GM18907 (cell line): ENCODE data around the gene CLSTN2.

Experiments
- ATAC-seq: cut with Tn5 transposase; IDR thresholded peaks from one replicate; pipeline ENCODE4 v1.9.1; 2021; ENCODE audit warnings: mild to moderate bottlenecking, moderate library complexity; ENCODE audit not compliant: unreplicated experiment

CLSTN2 gene

DNA sequence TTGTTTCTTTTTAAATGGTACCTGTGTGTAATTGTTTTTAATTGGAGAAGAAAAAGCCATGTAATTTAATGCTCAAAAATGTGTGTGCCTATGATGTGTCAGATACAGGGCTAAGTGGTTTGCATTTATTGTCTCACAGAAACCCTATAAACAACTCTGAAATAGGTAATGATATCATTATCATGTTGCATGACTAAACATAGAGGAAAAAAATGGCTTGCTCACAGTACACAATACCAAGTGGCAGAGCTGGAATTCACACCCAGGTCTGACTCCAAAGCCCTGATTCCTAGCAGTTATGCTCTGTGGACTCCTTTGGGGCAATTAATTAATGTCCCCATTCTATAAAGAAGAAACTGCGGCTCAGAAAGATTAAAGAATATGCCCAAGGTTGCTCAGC, 505.5 kb downstream of the CLSTN2 start:
- no peak for ATAC-seq

DNA sequence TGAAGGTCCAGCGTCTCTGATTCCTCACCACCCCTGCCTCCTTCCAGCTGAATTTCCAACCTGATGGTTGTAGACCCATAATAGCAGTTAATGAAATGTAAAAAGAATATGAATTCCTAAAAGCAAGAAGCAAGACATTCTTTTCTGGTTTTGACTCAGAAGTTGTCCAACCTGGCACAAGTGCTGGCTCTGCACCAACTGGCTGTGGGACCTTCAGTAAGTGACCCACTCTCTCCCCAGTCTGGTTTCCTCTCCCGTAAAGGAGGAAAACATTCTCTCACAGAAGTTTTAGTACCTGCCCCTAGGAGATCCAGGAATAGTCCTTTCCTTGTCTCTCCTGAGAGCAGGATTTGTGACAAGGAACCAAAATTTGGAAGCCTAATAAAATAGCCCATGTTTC, 506.0 kb downstream of the CLSTN2 start:
- no peak for ATAC-seq

DNA sequence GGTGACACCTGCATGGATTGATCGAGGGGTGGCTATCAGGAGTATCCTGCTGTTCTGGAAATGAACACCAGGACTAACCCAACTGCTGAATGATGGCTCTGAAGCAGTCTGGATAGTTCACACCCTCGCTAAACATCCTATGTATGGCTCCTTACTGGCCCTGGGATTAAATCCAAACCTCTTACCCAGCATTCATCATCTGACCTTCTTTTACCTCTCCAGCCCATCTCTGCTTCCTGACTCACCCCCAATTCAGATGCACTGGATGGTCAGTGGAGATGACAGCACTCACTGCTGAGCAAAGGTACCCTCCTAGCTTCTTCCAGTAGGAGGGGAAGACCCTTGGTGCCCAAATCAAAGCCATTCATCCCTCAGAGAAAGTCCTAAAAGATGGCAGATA, 507.6 kb downstream of the CLSTN2 start:
- no peak for ATAC-seq

DNA sequence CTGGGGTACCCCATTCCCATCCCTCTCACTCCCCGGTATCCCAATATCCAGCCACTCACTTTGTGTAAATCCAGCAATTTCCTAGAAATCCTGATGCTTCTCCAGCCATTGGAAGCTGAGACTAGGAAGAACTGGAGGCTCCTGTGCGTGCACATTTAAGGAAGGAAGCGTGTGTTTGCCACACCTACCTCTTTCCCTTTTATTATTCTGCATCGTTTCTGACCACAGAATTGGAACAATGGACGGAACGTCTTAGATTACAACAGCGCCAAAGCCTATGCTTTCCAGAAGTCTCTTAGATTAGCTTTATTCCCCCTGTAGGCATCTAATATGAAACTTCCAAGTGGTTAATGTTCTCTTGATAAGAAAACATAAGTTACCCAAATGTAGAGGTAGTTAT, 508.1 kb downstream of the CLSTN2 start:
- ATAC-seq = no peak

DNA sequence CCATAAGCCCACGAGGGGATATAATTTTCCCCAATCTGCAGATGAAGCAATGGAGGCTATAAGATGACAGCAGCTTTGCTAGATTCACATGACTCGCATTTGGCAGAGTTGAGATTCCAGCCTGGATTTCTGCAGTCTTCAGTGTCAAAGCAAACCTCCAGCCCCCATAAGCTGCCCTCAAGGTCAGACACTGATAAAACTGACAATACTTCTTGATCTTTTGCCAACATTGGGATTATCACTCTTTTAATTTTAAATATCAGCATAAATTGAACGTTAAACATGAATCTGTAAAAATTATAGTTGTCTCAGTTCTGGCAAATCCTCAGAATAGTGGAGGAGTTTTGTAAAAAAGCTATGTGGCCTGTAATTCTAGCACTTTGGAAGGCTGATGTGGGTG, 508.8 kb downstream of the CLSTN2 start:
- no peak for ATAC-seq

DNA sequence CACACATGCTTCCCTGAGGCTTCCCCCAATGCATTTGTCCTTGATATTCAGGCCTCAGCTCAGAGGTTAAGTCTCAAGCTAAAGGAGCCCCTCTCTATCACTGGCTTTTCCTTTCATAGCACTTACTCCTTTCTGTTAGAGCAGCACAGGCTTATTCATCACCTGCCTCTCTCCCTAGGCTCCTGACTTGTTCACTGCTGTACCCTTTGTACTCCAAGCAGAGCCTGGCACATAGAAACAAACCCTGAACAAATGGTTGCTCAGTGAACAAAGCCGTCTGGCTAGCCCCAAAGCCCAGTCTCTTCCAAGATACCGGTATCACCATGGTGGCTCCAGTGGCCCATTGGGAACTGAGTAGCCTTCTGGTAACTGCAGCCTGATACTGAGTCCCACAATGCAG, 511.7 kb downstream of the CLSTN2 start:
- ATAC-seq = no peak

DNA sequence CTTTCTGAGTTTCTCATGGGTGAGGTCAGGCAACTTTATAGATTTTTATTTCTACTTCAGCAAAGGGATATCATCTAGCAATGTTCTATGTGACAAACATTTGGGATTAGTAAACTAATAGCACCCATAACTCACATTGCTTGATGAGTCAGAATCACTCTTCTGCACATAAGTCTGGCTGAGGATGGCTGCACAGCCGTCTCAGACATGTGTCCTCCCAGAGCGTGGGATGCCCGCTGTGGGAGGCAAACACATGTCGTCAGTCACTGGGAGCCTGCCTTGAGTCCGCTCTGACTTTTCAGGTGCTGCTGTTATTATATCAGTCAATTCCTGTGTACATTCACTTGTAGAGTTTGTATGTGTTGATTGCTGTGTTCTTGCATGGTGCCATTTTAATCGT, 512.2 kb downstream of the CLSTN2 start:
- ATAC-seq = no peak

DNA sequence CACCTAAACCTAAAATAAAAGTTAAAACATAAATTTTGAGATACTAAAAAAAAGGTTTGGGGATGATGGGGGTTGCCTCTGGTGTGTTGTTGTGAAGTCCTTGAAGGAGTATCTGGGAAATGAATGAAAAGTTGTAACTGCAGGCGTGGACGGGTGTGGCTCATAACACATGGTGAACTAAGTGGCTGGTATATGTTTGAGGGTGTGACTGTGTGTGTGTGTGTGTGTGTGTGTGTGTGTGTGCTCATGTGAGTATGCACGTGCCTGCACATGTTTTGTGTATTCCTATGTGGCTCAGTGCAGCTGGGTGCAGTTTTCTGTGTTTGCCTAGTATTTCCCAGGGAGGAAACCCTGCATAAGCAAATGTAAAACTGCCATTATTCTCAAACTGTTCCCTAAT, 513.0 kb downstream of the CLSTN2 start:
- ATAC-seq = no peak

DNA sequence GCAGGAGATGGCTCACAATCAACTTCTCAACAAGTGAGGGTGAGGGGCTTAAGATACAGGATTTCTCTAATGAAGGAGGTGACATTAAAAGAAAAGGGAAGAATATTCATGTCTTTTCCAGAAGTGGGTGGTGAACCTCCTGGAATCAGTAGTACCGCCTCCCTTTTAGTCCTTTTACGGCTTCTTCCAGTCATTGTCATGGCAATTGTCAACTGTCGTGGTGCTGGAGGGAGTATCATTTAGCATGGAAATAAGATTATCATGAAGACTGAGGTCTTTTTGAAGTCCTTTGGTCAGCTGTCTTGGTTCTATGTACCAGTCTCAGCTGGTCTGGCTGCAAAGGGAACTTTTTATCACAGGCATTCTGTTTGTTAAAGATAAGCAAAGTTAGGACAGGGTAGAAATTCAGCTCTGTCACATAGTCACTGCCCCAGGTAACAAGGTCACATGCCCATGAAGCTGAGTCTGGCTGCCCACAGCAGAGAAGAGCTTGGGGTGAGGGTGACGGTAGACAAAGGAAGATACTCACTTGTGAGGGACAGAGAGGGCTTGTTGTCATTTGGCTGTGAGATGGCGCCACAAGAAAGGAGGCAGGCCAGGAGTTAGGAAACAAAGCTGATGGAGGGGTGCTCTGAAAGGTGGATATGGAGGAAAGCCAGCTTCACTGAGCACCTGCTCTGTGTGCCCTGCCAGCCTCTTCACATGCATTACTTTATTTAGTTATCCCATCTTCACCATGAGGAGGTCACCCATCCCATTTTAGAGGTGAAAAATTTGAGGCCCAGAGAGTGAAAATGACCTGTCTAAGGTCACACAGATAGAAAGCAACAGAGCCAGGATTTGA, 514.6 kb downstream of the CLSTN2 start:
- no peak for ATAC-seq

DNA sequence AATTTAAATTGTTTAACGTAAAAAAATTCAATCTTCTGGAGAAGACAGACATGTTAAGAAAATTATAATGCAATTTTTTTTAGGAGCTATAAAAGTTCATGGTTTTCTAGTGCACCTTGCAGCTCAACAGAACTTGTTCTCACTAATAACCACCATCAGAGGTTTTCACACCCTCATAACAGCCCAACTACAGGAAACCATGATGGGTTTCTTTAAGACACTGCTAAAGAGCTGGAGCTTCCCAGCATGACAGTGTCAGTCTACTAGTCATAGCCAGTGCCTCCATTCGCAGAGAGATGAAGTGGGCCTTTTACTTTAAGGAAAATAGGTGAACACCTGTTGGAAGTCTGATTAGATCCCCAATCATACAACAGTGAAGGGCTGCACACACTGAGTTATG, 518.8 kb downstream of the CLSTN2 start:
- no peak for ATAC-seq

DNA sequence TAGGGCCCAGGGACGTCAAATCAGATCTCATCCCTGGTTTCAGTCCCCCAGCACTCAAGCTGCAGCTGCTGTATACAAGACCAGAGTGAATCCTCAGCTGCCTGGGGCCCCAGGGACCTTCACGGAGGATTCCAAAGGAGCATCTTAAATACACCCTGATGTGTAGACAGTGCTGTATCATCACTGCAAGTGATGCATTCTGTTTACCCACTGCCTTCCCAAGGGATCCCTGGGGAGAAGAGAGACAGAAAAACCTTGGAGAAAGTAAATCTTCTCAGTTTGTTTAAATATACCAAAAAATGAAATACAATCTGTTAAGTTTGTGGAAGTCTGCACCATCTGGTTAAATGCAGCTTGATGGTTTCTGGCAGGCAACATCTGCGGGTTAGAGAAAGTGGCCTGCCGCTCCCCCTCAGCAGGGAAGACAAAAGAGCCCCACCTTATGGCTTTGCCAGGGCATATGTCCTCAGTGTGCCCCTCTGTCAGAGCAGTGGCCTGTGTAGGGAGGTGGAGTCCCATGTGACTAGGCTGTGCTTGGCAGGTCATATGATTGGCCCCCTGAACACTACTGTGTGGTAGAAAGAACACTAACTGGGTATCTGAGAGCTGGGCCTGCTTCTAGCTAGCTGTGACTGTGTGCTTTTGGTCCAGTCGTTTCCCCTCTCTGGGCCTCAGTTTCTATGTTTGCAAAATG, 520.7 kb downstream of the CLSTN2 start:
- ATAC-seq = no peak

DNA sequence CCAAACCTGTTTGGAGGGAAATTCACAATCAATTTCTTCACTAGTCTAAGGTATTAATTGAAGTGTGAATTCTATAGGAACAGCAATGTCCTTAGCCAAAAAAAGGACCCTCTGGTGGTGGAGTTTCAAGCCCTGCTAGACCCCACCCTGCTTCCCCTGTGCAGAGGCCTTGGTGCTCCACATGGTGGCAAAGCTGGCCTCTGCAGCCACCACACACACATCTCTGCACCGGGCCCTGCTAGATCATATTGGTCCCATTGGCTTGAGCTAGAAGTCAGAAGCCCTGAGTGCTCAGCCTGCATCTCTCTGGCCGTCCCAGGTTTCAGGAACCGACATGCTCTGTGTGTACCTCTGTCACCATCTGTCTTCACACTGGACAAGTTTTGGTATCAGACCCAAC, 522.0 kb downstream of the CLSTN2 start:
- no peak for ATAC-seq

DNA sequence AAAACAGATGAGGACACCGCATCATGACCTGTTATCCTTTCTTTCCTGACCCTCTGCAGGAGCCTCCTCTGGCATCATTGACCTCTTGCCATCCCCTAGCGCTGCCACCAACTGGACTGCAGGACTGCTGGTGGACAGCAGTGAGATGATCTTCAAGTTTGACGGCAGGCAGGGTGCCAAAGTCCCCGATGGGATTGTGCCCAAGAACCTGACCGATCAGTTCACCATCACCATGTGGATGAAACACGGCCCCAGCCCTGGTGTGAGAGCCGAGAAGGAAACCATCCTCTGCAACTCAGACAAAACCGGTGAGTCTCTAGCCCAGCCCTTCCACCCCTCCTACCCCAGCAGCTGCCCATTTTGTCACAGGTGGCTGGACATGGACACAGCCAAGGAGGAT, 524.5 kb downstream of the CLSTN2 start:
- ATAC-seq = no peak

DNA sequence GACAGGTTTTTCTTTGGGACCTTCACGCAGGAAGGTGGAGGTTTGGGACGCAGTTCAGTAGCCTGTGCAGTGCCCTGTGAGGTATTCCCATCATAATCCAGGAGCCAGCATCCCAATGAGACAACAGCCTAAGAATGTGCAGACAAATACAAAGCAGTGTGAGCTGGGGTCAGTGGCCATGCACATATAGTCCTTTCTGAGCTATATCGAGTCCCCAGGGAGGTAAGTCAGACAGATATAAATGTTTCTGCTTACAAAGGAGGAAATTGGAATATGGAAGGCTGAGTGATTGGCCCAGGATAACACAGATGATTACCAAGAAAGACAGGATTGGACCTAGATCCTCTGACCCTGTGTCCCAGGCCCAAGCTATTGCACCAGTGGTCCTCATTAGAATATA, 526.3 kb downstream of the CLSTN2 start:
- ATAC-seq = no peak

DNA sequence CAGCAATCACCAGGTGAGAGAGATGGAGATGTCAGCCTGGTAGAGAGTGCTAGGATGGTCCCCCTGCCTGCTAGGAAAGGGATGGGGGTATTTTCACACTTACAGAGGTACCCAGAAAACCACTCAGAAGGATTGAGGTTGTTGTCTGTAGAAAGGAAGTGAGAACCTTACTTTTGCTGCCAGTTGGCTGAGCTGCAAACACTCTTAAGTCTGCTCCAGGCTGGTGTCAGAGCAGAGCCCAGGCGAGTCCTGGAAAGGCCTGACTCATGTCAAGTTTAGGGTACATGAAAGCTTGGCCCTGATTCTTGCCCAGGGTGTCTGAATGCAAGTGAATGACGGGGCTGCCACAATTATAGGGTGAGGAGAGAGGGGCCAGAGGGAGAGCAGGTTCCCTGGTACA, 528.4 kb downstream of the CLSTN2 start:
- ATAC-seq = no peak

DNA sequence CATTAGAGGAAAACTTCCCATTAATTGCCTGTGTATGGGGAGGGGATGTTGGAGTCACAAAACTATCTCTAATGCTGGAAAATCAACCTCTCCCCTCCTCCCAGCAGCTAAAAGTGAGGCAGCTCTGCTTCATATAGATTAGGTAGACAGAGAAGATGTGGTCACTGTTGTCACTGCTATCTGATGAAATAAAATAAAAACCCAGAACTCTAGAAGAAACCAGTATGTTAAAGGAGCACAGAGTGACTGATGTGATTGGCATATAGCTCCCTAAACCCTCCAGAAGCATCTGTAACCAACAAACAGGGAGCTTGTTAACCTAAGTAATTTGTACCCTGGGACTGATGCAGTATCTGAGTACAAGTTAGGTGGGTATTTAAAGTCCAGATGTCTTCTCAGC, 531.0 kb downstream of the CLSTN2 start:
- ATAC-seq = no peak

DNA sequence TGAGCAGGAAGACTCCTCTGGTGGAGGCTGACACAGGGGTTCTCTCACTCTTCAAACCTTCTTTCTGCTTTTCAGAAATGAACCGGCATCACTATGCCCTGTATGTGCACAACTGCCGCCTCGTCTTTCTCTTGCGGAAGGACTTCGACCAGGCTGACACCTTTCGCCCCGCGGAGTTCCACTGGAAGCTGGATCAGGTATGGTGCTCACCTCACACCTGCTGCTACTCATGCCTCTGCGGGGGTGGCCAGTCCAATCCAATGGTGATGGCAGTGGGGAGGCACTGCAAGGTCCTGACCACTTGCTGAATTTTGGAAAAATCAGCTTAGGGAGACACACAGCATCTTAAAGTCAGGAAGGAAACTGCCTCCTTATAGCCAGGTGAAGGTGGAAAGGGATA, 531.5 kb downstream of the CLSTN2 start:
- no peak for ATAC-seq

DNA sequence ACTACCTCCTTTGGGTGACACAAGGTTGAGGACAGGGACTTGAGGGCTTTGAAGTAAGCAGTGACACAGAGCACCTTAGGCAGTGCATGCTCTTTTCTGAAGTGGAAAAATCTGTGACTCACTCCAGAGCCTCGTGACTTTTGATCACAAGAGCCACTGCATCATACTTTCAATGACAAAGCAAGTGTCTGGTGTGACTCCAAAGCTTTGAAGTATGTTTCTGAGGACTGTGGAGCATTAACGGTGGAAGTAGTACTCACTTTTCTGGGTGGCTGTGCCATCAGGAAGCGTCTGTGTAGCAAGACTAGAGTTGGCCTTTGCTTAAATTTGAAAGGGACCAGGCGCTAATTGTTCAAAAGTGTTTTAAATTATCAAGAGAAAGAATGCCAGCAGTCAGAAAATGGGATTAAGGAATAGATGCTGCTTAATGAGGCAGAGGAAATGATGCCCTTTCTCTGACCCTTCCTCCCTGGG, 532.2 kb downstream of the CLSTN2 start:
- no peak for ATAC-seq

DNA sequence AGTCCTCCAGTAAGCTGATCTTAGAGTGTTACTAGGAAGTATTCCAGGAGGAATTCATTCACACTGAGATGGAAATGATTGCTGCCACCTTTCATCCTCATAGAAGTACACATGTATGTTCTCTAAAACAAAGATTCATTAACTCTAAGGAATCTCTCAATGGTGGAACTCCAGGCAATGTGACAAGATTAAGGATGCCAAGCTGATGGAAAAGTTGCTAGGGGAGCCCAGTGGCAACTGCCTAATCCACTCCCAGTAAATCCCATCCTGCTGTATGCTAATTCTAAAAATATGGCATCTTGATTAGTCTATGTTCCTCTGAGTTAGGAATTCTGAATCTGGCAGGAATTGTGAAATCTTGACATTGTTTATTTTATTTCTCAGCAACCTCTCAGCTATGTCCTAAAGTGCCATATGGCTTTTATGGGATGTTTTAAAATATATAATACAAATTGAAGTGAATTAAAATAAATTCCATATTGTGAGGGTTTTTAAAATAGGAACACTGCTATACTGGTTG, 532.9 kb downstream of the CLSTN2 start:
- ATAC-seq = no peak

DNA sequence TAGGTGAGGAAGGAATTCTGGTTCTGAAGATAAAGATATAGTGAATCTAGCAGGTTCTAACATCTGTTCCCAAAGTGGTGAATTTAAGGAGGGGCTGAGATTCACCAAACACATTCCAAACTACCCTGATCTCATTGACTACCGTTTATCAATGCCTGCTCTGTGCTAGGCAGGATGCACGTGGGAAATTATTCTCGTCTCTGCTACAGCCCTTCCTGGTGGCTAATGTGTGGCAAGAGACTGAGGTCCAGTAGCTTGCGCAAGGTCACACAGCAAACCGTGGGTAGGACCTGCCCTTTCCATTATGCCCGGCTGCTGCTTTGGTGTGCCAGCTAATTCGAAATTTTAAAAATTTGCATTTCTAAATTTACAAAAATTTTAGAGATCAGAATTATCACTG, 533.4 kb downstream of the CLSTN2 start:
- ATAC-seq = no peak

DNA sequence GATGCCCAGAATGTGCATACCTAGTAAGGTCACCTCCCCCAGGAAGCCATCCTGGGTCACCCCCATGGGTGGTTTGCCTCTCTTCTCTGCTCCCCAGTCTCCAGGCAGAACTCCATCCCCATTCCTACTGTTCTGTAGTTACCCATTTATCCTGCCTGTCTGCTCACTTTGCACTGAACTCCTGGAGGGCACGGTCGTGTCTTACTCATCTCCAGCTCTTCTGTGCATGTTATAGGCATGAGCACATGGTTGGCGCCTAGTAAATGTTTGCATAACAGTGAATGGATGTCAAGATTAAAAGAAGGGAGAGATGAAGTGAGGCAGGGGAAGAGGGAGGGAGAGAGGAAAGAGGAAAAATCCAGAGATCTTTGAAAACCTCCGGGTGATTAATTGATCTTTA, 534.5 kb downstream of the CLSTN2 start:
- no peak for ATAC-seq

DNA sequence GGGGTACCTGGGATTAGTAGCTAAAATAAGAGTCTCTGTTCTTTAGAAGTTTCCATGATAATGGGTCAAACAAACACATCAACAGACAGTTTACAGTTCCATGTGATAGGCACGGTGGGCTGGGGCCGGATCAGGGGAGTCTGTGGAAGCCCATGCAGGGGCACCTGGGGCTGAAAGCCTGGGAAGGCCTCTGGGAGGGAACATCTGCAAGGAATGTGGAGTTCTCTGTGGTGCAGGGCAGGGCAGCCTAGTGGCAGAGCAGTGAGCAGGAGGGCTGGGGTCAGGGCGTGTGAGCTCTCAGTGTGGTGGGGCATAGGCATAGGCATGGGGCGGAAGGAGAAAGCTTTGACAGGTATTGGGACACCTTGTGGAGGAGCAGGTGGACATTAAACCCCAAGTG, 535.2 kb downstream of the CLSTN2 start:
- ATAC-seq = no peak
